Upper lobe of left lung (tissue), 4 donors: Measurements from ENCODE around the gene MAPK11.

Source experiments
- EP300 ChIP-seq, 4 donors: sonication (generic); formaldehyde crosslinking; IDR thresholded peaks; one replicate each; pipeline ENCODE4 v1.5.1; 2017; ENCODE audit warnings: antibody characterized with exemption in 4 of 4, control low read depth in 2 of 4
- POLR2A ChIP-seq, 4 donors: fragments of 450-650 bp; IDR thresholded peaks; one replicate each; pipeline ENCODE4 v1.5.1; 2016 to 2017; ENCODE audit warnings: antibody characterized with exemption in 4 of 4, mild to moderate bottlenecking in 2 of 4
- POLR2AphosphoS5 ChIP-seq, 2 donors: sonication (generic); formaldehyde crosslinking; IDR thresholded peaks; one replicate each; pipeline ENCODE4 v1.5.1; 2017; ENCODE audit warnings: antibody characterized with exemption in 2 of 2
- TF ChIP-seq, protein P1 (sequence below), 6 experiments: fragments of 450-650 bp in 4 of 6; fragments of 200-600 bp in 2 of 6; sonication (generic) in 2 of 6; IDR thresholded peaks; one replicate each; pipeline ENCODE4 v1.5.1; 2016 to 2019; ENCODE audit warnings: antibody characterized with exemption in 6 of 6

DNA sequence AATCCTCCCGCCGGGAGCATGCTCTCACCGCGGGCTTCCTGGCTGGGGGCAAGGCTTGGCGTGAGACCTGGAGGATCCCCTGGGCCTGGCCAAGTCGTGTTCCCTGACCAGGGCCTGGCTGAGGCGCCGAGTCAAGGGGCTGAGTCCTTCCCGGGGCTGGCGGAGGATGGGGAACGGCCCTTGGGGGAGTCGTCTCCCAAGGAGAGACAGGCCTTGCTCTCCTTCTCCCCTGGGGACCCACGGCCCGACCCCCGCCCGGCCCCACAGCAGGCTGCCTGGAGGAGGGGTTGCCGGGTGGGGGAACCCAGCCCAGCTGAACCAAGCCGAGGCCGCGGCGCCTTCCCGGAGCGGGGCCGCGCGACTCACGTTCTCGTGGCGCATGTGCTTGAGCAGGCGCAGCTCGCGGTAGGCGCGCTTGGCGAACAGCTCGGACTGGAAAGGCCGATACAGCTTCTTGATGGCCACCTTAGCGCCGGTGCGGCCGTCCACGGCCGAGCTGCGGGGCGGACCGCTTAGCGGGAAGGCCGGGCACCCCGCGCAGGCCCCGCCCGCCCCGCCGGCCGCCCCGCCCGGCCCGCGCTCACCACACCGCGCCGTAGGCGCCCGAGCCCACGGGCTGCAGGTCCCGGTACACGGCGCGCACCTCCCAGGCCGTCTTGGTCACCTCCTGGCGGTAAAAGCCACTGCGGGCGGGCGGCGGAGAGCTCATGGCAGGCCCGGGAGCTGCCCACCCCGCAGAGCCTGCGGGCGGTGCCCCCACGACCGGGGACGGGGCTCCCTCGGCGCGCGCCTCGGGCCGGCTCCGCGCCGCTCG, 9.2 kb downstream of the MAPK11 start:
- TF ChIP-seq, protein P1, sequence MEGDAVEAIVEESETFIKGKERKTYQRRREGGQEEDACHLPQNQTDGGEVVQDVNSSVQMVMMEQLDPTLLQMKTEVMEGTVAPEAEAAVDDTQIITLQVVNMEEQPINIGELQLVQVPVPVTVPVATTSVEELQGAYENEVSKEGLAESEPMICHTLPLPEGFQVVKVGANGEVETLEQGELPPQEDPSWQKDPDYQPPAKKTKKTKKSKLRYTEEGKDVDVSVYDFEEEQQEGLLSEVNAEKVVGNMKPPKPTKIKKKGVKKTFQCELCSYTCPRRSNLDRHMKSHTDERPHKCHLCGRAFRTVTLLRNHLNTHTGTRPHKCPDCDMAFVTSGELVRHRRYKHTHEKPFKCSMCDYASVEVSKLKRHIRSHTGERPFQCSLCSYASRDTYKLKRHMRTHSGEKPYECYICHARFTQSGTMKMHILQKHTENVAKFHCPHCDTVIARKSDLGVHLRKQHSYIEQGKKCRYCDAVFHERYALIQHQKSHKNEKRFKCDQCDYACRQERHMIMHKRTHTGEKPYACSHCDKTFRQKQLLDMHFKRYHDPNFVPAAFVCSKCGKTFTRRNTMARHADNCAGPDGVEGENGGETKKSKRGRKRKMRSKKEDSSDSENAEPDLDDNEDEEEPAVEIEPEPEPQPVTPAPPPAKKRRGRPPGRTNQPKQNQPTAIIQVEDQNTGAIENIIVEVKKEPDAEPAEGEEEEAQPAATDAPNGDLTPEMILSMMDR (IDR thresholded peaks at IDR 0.05) = no peak
- no peak for TF ChIP-seq POLR2A (IDR thresholded peaks at IDR 0.05)
- no peak for TF ChIP-seq EP300 (IDR thresholded peaks at IDR 0.05)
- TF ChIP-seq POLR2AphosphoS5 (IDR thresholded peaks at IDR 0.05) = no peak
